NCI-H2107 (cell line): ENCODE results near the gene RELCH.
A peak's percentile ranks its signal among the peaks of the same experiment; 100 is the strongest.

Source experiments
- DNase-seq: peaks from one replicate; lab custom pipeline; 2025; lab: John Stamatoyannopoulos, UW

Gene RELCH

DNA sequence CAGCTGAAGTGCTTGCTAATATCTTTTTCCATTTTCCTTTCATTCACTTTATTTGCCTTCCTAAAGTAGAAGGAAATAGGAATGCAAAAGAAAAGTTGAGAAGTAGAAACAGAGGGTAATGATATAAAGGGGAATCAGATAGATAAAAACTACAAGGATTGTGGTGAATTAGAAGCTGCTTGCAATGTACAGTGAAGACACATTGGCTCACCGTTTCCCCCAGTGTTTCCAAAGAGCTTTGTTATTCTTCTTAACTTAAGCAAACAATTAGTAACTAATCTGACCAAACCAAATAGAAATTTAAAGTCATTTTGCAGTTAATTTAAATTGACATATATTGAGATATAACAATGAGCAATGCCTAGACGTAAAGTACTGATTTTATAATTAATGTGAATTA is 63.4 kb downstream of the RELCH start:
- no peak for DNase-seq

DNA sequence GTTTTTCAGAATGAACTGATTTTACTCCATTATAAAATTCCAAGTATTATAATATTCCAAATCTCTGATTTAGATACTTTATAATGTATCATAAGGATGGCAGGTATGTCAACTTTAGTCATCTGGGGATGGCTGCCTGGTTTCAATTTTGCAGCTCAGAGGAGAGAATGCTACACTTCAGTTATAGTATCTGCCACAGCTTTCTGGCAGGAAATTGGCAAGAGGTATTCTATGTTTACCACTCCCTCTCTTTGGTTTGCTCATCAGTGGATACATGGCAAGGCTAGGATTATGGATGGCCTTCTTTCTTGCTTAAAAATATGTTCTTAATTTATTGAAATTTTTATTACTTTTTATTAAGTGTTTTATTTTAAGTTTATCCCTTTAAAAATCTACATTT is 71.0 kb downstream of the RELCH start:
- DNase-seq, result no peak

DNA sequence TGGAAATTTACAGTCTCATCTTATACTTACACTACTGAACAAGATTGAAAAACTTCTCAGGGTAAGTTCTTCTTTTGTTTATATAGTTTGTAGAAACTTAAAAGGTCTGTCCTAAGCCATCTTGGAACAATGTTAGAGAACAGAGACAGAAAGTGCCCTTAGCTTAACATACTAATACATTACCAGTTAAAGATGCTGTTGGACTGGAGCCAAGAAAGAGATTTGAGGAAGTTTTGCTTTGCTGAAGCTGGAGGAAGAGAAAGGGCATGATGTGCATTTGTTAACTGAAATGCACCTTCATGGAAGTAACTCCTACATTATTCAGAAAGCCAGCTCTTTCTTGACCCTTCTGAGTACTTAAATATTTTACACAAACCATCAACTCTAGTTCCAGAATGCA is 71.6 kb downstream of the RELCH start:
- no peak for DNase-seq

DNA sequence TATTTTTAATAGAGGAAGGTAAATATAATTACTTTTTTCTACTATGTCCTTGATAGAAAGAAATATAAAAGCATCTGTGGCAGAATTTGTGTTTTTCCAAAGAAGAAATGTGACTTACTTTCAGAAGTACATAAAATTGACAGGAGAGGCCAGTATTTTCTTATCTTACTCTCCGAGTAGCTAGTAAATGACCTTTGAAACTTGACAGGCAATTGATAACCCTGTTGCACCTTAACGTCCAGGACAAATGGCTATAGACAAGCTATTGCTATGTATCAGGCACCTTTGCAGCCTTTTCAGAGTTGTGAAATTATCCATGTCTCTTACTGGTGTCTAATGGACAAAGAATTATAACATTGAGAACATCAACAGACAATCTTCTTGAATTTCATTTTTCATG is 75.0 kb downstream of the RELCH start:
- no peak for DNase-seq

DNA sequence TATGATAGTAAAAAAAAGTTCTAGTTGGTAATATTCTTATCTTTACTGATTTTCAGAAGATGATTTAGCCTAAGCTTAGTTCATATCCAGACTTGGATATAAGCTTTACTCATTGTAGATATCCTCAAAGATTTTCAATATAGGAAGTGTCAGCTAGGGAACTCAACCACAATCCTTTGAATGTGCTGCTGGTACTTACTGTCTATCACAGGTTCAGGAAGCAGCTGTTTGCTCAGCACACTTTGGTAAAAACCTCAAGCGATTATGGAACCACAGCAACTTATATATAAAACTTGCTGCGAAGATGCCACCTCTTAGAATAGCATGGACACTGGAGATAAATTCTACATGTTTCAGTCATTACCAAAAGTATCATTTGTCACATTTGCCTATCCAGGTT is 77.9 kb downstream of the RELCH start:
- no peak for DNase-seq

DNA sequence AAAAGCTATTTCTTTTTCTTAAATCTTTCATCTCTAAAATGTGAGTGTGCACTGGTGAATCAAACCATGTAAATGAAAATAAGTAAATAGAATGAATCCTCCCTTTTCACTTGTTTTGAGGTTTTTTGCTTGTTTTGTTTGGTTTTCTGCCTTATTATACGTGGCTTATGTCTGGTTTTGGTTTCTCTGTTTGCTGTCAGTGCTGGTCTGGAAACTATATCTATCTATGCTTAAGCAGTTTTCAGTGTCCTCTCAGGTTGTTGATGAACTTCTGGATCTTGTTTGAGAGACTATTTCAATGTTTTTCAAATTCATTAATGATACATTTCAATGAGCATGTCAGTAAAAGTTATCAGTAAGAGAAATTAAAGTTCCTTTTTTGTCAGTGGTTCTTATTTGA is 90.0 kb downstream of the RELCH start:
- DNase-seq, result no peak

DNA sequence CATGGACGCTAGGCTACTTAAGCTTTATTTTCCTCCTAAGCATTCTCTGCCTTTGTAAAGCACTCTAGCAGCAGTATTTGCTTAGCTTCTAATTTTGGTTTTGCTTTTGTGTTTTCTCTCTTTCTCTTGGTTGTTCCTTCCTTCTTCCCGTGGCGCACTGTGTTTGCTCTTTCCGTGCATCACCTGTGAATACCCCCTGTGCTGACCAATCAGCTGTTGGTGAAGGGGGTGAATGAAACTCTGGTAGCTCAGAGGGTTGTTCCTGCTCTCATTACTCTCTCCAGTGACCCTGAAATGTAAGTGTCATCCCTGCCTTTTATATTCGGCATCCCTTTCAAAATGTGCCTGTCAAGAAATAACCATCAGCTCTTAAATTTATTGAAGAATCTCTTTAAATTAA is 92.5 kb downstream of the RELCH start:
- peak; percentile 29 for DNase-seq

DNA sequence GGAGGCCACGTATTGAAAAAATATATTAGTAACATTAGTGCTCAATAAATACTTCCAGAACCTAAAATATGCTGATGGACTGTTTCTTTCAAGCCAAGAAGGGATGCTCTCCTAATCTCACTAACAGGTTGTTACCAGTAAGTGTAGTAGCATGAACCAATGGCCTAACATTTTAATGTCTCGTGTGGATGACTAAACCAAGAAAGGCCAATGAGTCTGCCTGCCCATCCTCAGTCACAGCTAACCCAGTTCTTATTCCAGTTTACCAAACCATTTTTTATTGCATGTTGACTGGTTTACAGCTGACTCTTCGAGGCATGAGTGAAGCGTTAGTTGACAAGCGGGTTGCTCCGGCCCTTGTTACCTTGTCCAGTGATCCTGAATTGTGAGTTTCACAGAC is 93.0 kb downstream of the RELCH start:
- no peak for DNase-seq

DNA sequence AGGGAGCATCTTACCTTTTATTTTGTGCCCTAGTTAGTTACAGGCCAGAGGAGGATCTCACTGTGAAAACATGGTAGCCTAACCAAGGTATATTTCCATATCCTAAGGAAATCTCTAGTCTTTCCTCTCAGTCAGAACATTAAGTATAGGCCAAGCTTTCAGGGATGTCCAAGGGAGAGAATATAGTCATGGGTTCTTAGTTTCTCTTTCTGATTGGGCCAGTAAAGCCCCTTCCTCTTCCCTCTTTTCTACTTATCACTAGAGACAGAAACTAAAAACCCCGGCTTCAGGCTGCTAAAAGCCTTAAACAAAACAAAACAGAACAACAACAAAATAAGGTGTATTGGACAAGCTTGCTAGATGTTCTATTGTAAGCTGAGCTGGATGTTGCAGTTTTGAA is 93.7 kb downstream of the RELCH start:
- no peak for DNase-seq

DNA sequence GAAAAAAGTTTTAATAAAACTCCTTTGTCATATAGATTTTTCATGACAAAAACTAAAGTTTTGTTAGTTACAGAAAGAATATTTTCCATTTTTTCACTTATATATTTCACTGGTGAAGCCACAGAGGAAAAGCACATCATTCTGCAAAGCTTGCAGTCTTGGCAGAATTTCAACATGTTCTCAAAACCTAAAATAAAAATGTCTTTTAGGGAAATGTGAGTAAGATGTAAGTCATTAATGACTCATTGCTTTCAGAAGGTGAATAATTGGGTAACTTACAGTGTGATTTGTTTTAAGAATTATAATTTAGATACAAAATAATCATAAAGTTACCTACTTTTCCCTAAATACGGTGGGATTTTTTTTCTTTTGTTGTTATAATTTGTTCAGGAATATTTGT is 94.6 kb downstream of the RELCH start:
- no peak for DNase-seq

DNA sequence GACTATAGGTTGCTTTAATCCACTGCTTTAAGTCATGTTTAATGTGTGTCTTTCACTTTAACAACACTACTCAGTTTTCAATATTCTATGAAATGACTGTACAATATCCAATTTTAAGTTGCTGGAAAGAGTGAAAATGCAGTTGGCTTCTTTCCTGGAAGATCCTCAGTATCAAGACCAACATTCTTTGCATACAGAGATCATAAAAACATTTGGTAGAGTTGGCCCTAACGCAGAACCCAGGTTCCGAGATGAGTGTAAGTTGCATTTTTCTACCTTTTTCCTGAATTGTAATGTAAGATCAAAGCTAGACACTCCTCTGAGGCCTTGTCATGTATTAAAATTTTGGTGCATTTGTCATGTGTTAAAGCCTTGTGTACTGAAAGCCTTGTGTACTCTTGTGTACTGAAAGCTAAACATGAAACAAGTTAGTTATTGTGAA is 95.2 kb downstream of the RELCH start:
- DNase-seq, result no peak

DNA sequence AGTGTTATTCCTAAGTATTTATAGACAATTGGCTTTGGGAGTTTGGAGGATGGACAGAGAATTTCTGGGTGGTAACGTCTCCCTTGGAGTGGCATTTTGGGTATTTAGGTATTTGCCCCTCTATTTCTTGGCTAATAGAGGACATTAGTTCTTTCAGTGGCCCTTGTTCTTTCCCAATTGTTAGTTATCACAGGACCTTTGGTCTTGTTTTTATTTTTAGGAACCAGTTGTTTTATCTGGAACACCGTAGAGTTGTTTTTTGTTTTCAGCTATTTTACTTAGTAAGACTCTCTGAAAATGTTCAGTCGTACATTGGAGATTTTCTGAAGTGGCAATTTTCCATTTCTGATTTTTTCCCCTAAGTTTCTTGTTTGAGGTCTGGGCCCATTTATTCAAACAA is 97.6 kb downstream of the RELCH start:
- DNase-seq, result no peak

DNA sequence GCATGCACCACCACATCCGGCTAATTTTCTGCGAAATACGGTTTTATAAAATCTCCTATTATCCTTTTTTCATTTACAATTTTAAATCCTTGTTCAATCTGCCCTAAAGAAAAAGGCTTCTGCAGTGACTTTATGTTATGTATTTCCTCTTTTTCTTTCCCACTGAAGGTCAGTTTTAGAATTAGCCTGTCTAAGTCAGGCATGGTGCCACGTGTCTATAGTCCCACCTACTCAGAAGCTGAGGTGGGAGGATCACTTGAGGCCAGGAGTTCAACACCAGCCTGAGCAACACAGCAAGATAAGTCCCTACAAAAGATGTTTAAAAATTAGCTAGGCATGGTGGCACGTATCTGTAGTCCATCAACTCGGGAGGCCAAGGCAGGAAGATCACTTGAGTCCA is 98.2 kb downstream of the RELCH start:
- no peak for DNase-seq

DNA sequence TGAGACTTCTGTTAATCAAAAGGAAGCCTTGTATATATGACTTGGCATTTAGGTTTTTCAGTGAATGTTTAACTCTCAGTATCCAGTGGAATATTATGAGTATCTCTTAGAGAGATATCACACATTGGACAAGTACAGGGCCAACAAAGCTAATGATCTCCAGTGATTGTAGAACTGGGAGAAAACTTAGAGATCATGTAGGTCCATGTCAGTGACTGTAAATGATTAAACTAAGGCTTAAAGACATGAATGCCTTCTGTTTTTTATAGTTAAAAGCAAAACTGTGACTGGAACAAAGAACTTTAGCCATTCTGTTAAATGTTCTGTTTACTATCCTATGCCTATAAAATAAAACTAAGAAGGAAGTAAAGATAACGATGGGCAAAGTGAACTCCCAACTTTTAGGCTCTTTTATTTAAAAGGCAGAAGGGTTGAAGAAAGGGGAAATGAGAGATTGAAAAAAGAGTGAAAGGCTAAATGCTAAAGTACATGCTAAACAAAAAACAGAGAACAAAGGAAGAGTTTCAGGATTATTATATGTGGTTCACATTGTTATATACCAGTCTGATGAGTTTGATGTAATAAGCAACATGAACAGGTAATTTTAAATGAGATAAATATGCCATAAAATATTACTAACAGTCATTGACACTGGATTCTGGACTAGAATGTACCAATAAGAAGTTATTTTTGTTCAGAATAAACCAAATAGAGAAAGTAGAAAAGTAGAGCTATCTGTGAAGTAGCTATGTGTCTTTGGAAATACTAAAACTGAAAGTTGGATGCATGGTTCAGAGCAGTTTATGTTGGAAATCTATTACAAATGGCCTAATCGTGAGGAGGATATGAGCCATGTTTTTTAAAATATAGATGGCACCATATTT is 101.0 kb downstream of the RELCH start:
- DNase-seq, result no peak

DNA sequence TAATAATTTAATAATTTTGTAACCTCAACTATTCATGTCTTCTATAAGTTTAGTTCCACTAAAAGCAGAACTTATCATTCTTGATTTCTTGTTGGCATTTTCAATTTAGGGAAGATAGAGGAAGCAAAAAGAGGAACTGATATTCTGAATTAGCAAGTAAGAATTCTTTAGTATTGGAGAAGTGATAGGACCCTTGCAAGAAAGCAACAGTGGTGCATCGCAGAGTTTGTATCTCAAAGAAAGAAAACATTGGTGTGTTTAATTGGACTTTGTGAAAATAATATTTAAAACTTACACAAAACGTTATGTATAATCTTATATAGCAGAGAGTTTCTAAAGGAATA is 101.6 kb downstream of the RELCH start:
- DNase-seq, result no peak

DNA sequence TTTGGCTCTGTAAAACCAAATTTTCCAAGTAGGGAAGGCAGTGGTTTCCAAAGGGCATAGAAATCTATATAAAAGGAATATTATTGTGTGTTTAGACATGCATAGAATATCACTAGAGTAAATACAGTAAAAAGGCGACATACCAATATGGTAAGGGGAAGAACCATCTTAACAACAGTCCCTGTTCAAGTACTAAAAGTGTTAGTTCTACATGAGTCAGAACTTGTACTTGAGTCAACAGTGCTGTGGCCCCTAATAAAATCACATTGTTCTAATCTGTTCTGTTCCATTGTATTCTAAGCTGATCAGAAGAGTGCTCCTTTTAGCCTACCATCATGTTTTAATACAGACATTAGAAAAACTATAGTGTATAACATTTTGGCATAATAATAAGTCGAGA is 102.0 kb downstream of the RELCH start:
- no peak for DNase-seq

DNA sequence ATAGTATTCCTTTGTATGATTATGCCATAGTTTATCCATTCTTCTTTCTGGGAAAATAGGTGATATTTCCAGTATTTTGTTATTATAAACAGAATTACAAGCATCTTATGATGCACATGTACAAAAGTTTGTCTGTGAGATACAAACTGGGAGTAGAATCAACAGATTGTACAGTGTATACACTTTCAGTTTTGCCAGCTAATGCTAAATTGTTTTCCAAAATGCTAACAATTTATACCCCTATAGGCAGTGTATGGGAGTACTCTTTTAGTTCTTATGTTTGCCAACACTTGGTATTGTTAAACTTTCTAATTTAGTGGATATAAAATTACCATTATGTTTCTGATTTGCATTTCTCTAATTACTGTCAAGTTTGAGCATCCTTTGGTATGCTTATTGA is 107.0 kb downstream of the RELCH start:
- DNase-seq, result no peak

DNA sequence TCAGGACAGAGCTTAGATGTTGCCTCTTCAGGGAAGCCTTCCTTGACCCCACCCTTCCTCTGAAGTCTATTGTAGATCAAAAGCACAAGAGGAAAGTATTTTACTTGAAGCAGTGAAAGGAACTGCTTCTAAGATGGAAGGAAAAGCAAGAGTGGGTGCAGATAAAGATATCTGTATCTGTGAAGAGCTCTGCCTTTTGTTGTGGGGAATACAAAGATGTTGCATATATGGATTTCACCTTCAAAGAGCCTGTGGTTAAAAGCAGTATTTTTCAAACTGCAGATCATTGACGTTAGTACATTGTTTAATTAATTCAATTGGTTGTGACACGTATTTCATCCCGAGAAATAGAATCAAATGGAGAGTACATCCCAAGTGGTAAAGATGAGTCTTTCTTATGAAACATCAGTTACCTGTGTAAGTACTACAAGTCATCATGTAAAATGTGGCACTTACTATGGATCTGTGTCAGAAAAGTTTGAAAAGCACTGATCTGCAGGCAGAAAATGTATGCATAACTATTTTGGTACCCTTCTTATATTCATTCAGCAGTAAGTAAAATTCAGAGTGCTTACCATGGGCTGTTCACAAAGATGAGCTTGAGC is 113.4 kb downstream of the RELCH start:
- DNase-seq, result no peak

DNA sequence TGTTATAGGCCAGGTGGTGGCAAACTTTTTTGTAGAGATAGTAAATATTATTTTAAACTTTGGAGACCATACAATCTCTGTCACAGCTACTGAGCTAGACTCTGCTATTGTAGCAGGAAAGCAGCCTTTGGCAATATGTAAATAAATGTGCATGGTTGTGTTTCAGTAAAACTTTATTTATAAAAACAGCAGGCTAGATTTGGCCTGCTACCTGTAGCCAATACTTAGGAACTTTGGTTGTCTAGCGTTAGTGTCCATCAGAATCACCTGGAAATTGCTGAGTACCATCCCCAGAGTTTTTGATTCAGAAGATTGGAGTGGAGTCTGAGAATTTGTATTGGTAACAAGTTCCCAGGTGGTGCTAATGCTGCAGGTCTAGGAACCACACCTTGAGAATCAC is 114.3 kb downstream of the RELCH start:
- no peak for DNase-seq

DNA sequence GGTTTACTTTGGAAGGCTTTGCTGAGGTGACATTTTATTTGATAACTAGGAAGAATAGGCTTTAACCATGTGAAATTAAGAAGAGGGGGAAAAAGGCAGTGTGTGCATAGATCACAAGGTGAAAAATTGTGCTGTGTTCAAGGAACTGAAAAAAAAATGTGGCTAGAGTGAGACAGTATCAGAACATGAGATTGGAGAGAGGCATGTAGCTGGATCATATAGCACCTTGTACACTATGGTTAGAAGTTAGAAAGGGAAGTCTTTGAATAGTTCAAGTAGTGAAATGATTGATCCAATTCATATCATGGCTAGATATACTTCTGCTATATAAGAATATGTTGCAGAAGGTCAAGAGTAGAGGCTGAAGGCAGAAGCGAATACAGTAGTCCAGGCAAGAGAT is 125.8 kb downstream of the RELCH start:
- DNase-seq, result no peak

DNA sequence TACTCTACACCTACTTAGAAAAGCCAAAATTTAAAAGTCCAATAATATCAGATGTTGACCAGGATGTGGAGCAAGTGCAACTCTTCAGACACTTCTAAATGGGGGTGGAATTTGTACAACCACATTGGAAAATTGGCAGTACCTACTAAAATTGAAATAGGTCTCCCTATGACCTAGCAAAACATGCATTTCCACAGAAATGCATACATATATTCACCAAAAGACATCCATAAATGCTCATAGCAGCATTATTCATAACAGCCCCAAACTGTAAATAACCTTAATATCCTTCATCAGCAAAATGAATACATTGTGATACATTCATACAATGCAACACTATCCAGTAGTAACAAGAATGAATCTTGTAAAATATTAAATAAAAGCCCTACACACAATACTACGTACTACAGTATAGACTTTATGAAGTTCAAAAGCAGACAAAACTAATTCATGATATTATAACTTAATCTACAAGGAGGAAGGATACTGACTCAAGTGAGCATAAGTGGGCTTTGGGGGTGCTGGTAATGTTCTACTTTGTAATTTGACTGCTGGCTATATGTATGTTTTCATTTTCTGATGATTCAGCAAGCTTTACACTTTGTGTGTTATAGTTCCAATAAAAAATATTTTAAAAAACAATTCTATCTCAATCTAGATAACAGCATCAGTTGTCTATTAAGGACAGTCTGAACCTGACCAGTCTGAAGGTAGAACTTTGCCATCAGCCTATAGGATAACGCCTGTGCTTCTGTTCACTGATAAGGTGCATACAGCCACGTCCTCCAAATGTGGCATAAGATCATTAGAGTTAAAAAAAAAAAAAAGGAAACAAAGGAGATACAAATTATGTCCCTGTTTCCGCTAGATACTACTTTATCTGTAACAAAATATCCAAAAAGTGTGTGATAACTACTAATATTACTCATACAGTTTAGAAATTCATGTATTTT is 131.4 kb downstream of the RELCH start:
- no peak for DNase-seq

DNA sequence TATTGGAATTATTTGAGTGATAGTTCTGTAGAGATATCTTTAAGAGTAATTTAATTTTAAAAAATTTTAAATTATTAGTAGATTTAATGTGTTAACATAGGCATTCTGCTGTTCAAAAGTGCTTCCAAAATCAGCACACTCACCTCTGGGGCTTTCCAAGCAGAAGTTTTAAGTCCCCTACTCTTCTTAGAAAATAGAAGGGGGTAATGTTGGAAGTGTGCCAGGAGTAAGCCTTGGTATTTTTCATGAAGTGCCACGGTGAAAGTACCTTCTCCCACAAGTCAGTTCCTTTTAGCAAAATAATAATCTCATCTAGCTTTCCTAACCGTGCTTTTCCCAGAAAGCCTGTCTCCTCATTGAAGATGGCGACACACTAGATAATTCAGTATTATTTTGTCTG is 134.1 kb downstream of the RELCH start:
- DNase-seq, result no peak
